ENCODE measurements around the gene TBC1D10A.

- no peak for TF ChIP-seq CTCF (IDR thresholded peaks at IDR 0.05; ENCODE audit: insufficient read depth, low read depth, low read length)
- no peak for TF ChIP-seq EZH2 (IDR thresholded peaks at IDR 0.05; ENCODE audit: insufficient read depth, low read length)
These were observed 49.0 kb downstream of the TBC1D10A start for GRCh38 chr22:30277547-30278344.

Data from astrocyte (in vitro differentiated cells and primary cell).